Stimulated activated CD8-positive, alpha-beta memory T cell treated with anti-CD3 and anti-CD28 coated beads, Interleukin-4, amount 100 ng/mL, for 4 hours (primary cell): ENCODE measurements around the gene LGALS9B.
"Not testable (repeated sequence)": the region's sequence is repeated elsewhere in the genome, so short reads cannot be mapped to it uniquely, and the experiment has no call there.

Source experiments
- DNase-seq, 2 donors: peaks; one replicate each; pipeline ENCODE4 v3.0.0-alpha.2; 2020; ENCODE audit warnings: low read depth in 2 of 2, low spot score in 1 of 2

The LGALS9B gene

DNA sequence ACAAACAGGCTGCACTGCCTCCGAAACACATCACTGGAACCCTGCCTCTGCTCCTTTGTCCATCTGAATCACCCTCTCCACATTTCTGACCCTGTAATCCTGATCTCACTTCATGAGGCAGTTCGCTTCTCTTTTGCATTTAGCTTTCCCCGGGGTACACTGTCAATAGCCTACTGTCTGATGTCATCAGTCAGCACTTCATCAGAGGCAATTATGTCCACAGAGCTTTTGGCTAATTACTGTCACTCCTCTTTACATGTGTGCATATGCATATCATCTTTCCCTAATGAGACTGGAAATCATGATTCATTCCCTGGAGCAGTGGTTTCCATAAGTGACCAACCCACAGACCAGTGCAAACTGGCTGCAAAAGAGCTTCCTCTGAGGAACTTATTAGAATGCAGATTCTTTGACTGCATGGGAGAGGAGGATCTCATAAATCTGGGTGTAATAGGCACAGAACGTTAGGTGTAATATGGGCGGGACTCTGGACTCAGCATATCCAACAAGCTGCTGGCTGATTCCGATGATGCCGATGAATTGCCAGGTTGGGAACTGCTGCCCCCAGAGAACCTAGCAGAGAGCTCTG is 49.8 kb downstream of the LGALS9B start:
- DNase-seq = not testable (repeated sequence)

DNA sequence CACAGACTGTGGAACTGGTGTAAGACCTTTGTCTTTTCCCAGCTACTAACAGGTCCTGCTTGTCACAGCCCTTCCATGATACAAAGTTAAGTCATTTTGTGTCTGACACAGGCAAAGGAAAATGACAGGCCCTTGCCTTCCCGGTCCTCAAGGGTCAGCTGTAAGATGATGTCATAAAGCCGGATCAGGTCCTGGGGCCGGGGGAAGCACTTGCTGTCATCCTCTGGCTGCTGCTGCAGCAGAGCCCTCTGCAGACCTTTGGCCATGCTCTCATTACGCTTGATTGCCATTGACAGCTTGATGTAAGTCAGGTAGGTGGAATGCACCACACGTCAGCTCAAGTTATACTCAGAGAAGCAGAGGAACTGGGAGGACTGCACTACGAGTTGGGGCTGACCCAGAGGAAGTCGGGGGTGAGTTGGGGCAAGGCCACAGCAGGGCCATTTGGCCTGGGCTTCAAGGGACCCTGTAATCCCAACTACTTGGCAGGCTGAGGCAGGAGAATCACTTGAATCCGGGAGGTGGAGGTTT is 50.9 kb downstream of the LGALS9B start:
- DNase-seq = not testable (repeated sequence)

DNA sequence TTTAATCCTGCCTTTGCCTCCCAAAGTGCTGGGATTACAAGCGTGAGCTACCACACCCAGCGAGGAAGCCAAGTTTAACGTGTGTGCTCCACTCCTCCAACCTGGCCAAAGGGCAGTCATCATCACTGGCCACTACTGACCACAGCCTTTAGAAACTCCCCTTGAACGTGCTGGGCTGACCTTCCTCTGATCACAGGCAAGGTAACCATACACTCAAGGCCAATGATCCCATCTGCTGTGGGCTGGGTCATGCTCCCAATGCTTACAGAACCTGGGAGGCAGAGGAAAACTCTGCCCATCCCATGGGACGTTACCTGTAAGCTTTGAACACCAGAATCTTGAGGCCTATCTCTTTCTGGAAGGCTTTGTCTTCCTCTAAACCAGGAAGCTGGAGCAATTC is 51.9 kb downstream of the LGALS9B start:
- not testable (repeated sequence) for DNase-seq

DNA sequence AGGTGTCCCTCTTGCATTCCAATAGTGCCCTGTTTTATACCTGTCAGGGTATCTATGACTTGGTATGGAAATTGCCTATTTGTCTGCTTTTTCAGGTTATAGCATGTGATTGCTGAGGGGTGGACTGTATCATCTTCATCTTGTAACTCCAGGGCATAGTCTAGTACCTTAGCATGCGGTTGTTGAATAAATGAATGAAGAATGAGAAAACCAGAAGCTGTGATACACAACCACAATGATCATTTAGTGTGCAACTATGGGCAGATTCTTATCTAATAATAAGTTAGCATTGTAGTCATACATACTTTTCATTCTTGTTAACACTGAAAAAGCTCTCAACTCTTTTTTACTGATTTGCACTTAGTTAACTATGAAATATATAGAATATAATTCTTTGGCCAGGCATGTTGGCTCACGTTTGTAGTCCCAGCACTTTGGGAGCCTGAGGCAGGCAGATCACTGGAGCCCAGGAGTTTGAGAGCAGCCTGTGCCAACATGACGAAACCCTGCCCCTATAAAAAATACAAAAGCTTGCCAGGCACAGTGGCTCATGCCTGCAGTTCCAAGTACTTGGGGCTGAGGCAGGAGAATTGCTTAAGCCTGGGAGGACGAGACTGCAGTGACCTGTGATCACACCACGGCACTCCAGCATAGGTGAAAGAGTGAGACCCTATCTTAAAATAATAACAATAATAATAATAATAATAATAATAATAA is 65.9 kb downstream of the LGALS9B start:
- DNase-seq = not testable (repeated sequence)

DNA sequence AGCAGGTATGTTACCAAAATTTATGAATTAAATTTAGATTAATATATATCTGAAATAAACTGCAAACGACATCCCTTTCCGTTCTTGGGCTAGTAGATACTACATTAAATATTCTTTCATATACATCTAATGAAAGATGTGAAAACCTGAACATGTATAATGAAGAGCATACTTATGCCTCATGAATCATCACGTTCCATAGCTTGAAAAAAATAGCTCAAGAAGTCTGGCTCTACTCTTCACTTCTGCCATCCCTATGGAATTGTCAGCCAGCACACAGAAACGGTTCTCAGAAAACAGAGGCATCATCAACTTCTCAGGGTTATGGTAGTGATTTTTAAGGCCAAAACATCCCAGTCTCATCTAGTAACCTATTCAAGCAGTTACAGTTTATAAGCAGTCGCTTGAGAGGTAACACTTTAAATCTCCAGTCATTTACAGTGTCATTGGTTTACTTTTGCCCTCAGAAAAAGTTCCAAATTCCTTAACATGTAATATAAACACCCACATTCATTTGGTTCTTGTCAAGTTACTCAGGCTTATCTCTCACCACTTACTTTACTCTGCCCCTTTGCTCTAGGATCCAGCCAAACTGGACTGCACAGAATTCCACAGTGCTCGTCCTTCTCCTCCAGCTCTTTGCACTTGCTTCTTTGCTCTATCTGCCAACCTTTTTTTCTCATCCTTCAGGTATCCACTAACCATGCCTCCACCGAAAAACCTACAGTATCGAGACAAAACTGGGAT is 66.6 kb downstream of the LGALS9B start:
- not testable (repeated sequence) for DNase-seq
